Duodenal mucosa (tissue), 2 donors: ENCODE measurements around the gene SEC11C.

Experiments used
- H3K27ac ChIP-seq: one replicate; pipeline ENCODE4 v1.7.0; 2013; ENCODE audit warnings: low read depth, low read length
- H3K27me3 ChIP-seq, 2 donors: one replicate each; pipeline ENCODE4 v1.7.0; 2013; ENCODE audit warnings: low read length in 2 of 2, control low read depth in 1 of 2; ENCODE audit not compliant: insufficient read depth in 2 of 2, control insufficient read depth in 1 of 2
- H3K36me3 ChIP-seq, 2 donors: one replicate each; pipeline ENCODE4 v1.7.0; 2013; ENCODE audit warnings: low read length in 2 of 2, control low read depth in 1 of 2; ENCODE audit not compliant: insufficient read depth in 2 of 2, control insufficient read depth in 1 of 2
- H3K4me1 ChIP-seq, 2 donors: one replicate each; pipeline ENCODE4 v1.7.0; 2013; ENCODE audit warnings: low read length in 2 of 2, control low read depth in 1 of 2; ENCODE audit not compliant: insufficient read depth in 2 of 2, control insufficient read depth in 1 of 2
- H3K4me3 ChIP-seq, 2 donors: one replicate each; pipeline ENCODE4 v1.7.0; 2013; ENCODE audit warnings: low read length in 2 of 2, low read depth in 1 of 2
- H3K9ac ChIP-seq, 2 donors: one replicate each; pipeline ENCODE4 v1.7.0; 2013; ENCODE audit warnings: low read length in 2 of 2, low read depth in 1 of 2
- H3K9me3 ChIP-seq, 2 donors: one replicate each; pipeline ENCODE4 v1.7.0; 2013; ENCODE audit warnings: low read length in 2 of 2, control low read depth in 1 of 2; ENCODE audit not compliant: control insufficient read depth in 1 of 2

SEC11C gene

GRCh38 chr18:59143441-59143840 lies 3.8 kb downstream of the SEC11C start:
- Histone ChIP-seq H3K27ac (no peak overlapping the region), H3K9me3 (no peaks in the 10 kb centered on the region), H3K36me3 (no peaks in the 10 kb centered on the region), H3K27me3 (no peaks in the 10 kb centered on the region), H3K9ac (no peak overlapping the region), H3K4me1 (peaks cover 17 to 24% of the 10 kb centered on the region in 2 donors), H3K4me3 (no peak overlapping the region)

- no peaks in the 10 kb centered on the region for H3K36me3 ChIP-seq
- H3K9ac ChIP-seq = no peak overlapping the region
Observed at GRCh38 chr18:59144483-59144882, 4.8 kb downstream of the SEC11C start.

GRCh38 chr18:59145055-59145454 lies 5.4 kb downstream of the SEC11C start:
- peaks cover 16 to 24% of the 10 kb centered on the region in 2 donors for H3K4me1 ChIP-seq
- peaks cover 0 to 2% of the 10 kb centered on the region in 2 donors for H3K36me3 ChIP-seq
- H3K9me3 ChIP-seq = no peaks in the 10 kb centered on the region
- no peak overlapping the region for H3K9ac ChIP-seq
- no peak overlapping the region for H3K27ac ChIP-seq
- no peaks in the 10 kb centered on the region for H3K27me3 ChIP-seq
- no peak overlapping the region for H3K4me3 ChIP-seq

More at GRCh38 chr18:59144483-59144882, 4.8 kb downstream of the SEC11C start:
- Histone ChIP-seq H3K9me3 (no peaks in the 10 kb centered on the region), H3K27me3 (no peaks in the 10 kb centered on the region), H3K4me1 (peaks cover 17 to 24% of the 10 kb centered on the region in 2 donors), H3K27ac (no peak overlapping the region), H3K4me3 (no peak overlapping the region)

- H3K9me3 ChIP-seq = no peaks in the 10 kb centered on the region
- no peak overlapping the region for H3K4me3 ChIP-seq
- no peak overlapping the region for H3K9ac ChIP-seq
- H3K4me1 ChIP-seq = peaks cover 0 to 4% of the 10 kb centered on the region in 2 donors
- no peak overlapping the region for H3K27ac ChIP-seq
- H3K27me3 ChIP-seq = no peaks in the 10 kb centered on the region
- peaks cover 9 to 31% of the 10 kb centered on the region in 2 donors for H3K36me3 ChIP-seq
Observed at GRCh38 chr18:59148192-59148591, 8.5 kb downstream of the SEC11C start.

GRCh38 chr18:59149007-59149406 lies 9.3 kb downstream of the SEC11C start:
- Histone ChIP-seq H3K27ac (no peak overlapping the region), H3K4me1 (peaks cover 0 to 4% of the 10 kb centered on the region in 2 donors), H3K4me3 (no peak overlapping the region), H3K27me3 (no peaks in the 10 kb centered on the region), H3K9ac (no peak overlapping the region), H3K36me3 (peaks cover 9 to 37% of the 10 kb centered on the region in 2 donors), H3K9me3 (no peaks in the 10 kb centered on the region)

GRCh38 chr18:59149416-59149815 lies 9.7 kb downstream of the SEC11C start:
- Histone ChIP-seq H3K27ac (no peak overlapping the region), H3K9ac (no peak overlapping the region), H3K4me3 (no peak overlapping the region), H3K9me3 (no peaks in the 10 kb centered on the region), H3K4me1 (peaks cover 0 to 4% of the 10 kb centered on the region in 2 donors), H3K36me3 (peaks cover 9 to 41% of the 10 kb centered on the region in 2 donors), H3K27me3 (no peaks in the 10 kb centered on the region)

- Histone ChIP-seq H3K4me3 (no peak overlapping the region), H3K36me3 (peaks cover 11 to 46% of the 10 kb centered on the region in 2 donors), H3K9me3 (no peaks in the 10 kb centered on the region), H3K4me1 (peaks cover 0 to 4% of the 10 kb centered on the region in 2 donors), H3K27me3 (no peaks in the 10 kb centered on the region), H3K27ac (no peak overlapping the region), H3K9ac (no peak overlapping the region)
Observed at GRCh38 chr18:59150236-59150635, 10.6 kb downstream of the SEC11C start.

GRCh38 chr18:59155153-59155552 lies 15.5 kb downstream of the SEC11C start:
- Histone ChIP-seq H3K9me3 (no peaks in the 10 kb centered on the region), H3K27ac (no peak overlapping the region), H3K4me1 (no peaks in the 10 kb centered on the region), H3K4me3 (no peak overlapping the region), H3K36me3 (peaks cover 15 to 64% of the 10 kb centered on the region in 2 donors), H3K27me3 (no peaks in the 10 kb centered on the region), H3K9ac (no peak overlapping the region)

- Histone ChIP-seq H3K36me3 (peaks cover 9 to 54% of the 10 kb centered on the region in 2 donors), H3K9ac (no peak overlapping the region), H3K27me3 (no peaks in the 10 kb centered on the region), H3K27ac (no peak overlapping the region), H3K4me3 (no peak overlapping the region), H3K9me3 (no peaks in the 10 kb centered on the region), H3K4me1 (no peaks in the 10 kb centered on the region)
Observed at GRCh38 chr18:59156316-59156715, 16.6 kb downstream of the SEC11C start.

- Histone ChIP-seq H3K36me3 (peaks cover 6 to 27% of the 10 kb centered on the region in 2 donors), H3K9ac (no peak overlapping the region), H3K27me3 (no peaks in the 10 kb centered on the region), H3K27ac (no peak overlapping the region), H3K9me3 (no peaks in the 10 kb centered on the region), H3K4me3 (no peak overlapping the region), H3K4me1 (no peaks in the 10 kb centered on the region)
Observed at GRCh38 chr18:59159265-59159664, 19.6 kb downstream of the SEC11C start.

- peaks cover 6 to 23% of the 10 kb centered on the region in 2 donors for H3K36me3 ChIP-seq
- no peaks in the 10 kb centered on the region for H3K27me3 ChIP-seq
- no peaks in the 10 kb centered on the region for H3K4me1 ChIP-seq
- H3K27ac ChIP-seq = no peak overlapping the region
- H3K9me3 ChIP-seq = no peaks in the 10 kb centered on the region
- no peak overlapping the region for H3K9ac ChIP-seq
- no peak overlapping the region for H3K4me3 ChIP-seq
Observed at GRCh38 chr18:59159986-59160385, 20.3 kb downstream of the SEC11C start.
